HUES64 (cell line): ENCODE results near the gene MAST2.

Source experiments
- H3K27ac ChIP-seq: 2 replicates; pipeline ENCODE4 v1.7.0; 2013; ENCODE audit warnings: low read depth, low read length, inconsistent platforms
- H3K27me3 ChIP-seq: 2 replicates; pipeline ENCODE4 v1.6.1; 2013; ENCODE audit warnings: mild to moderate bottlenecking, low read length; ENCODE audit not compliant: insufficient read depth
- H3K36me3 ChIP-seq: 2 replicates; pipeline ENCODE4 v1.6.1; 2013; ENCODE audit warnings: mild to moderate bottlenecking, low read length; ENCODE audit not compliant: insufficient read depth
- H3K4me1 ChIP-seq: 2 replicates; pipeline ENCODE4 v1.6.1; 2013; ENCODE audit warnings: mild to moderate bottlenecking, low read length, moderate library complexity; ENCODE audit not compliant: insufficient read depth
- H3K4me3 ChIP-seq: 2 replicates; pipeline ENCODE4 v1.5.1; 2013; ENCODE audit warnings: mild to moderate bottlenecking, low read length, moderate library complexity
- H3K9ac ChIP-seq: 2 replicates; pipeline ENCODE4 v1.6.1; 2013; ENCODE audit warnings: mild to moderate bottlenecking, low read depth, low read length
- H3K9me3 ChIP-seq: 2 replicates; pipeline ENCODE4 v1.6.1; 2013; ENCODE audit warnings: low read depth, low read length; ENCODE audit not compliant: insufficient read depth
- WGBS: fragments of 150-250, 120-280 bp; methylation state at CpG from one replicate; pipeline ENCODE4 v1.1.7; 2013; ENCODE audit warnings: missing lambda C conversion rate; 5-methylcytosine and 5-hydroxymethylcytosine counted together

The MAST2 gene

GRCh38 chr1:46068525-46068924, 265.1 kb downstream of the MAST2 start:
- H3K4me1 ChIP-seq = no peaks in the 10 kb centered on the region
- no peaks in the 10 kb centered on the region for H3K9me3 ChIP-seq
- WGBS = 92% methylated on average over 3 of the region's 3 CpGs
- no peak overlapping the region for H3K4me3 ChIP-seq
- H3K36me3 ChIP-seq = peaks cover 16% of the 10 kb centered on the region; the same call in 1 of the 2 replicates
- H3K27ac ChIP-seq = no peak overlapping the region
- H3K27me3 ChIP-seq = no peaks in the 10 kb centered on the region
- H3K9ac ChIP-seq = no peak overlapping the region

- H3K27me3 ChIP-seq = no peaks in the 10 kb centered on the region
- peaks cover 16% of the 10 kb centered on the region; the same call in 1 of the 2 replicates for H3K36me3 ChIP-seq
- no peak overlapping the region for H3K27ac ChIP-seq
- no peaks in the 10 kb centered on the region for H3K4me1 ChIP-seq
- 94% methylated on average over 6 of the region's 6 CpGs for WGBS
- no peaks in the 10 kb centered on the region for H3K9me3 ChIP-seq
- H3K9ac ChIP-seq = no peak overlapping the region
- H3K4me3 ChIP-seq = no peak overlapping the region
These were observed 266.9 kb downstream of the MAST2 start for GRCh38 chr1:46070164-46070814.

GRCh38 chr1:46072975-46073374, 269.6 kb downstream of the MAST2 start:
- H3K27ac ChIP-seq = no peak overlapping the region
- H3K4me3 ChIP-seq = no peak overlapping the region
- no peak overlapping the region for H3K9ac ChIP-seq
- H3K36me3 ChIP-seq = peaks cover 9% of the 10 kb centered on the region; the same call in 1 of the 2 replicates
- 93% methylated on average over 1 of the region's 1 CpG for whole genome bisulfite sequencing
- H3K27me3 ChIP-seq = no peaks in the 10 kb centered on the region
- no peaks in the 10 kb centered on the region for H3K9me3 ChIP-seq
- H3K4me1 ChIP-seq = no peaks in the 10 kb centered on the region

- H3K27ac ChIP-seq = no peak overlapping the region
- no peaks in the 10 kb centered on the region for H3K9me3 ChIP-seq
- no peaks in the 10 kb centered on the region for H3K4me1 ChIP-seq
- no peak overlapping the region for H3K9ac ChIP-seq
- no peaks in the 10 kb centered on the region; the same call in 1 of the 2 replicates for H3K36me3 ChIP-seq
- H3K4me3 ChIP-seq = no peak overlapping the region
- no peaks in the 10 kb centered on the region for H3K27me3 ChIP-seq
- 99% methylated on average over 2 of the region's 2 CpGs for WGBS
These were observed 272.9 kb downstream of the MAST2 start for GRCh38 chr1:46076343-46076742.

GRCh38 chr1:46077644-46078043, 274.2 kb downstream of the MAST2 start:
- 96% methylated on average over 4 of the region's 4 CpGs for WGBS
- no peaks in the 10 kb centered on the region for H3K9me3 ChIP-seq
- H3K27ac ChIP-seq = no peak overlapping the region
- H3K9ac ChIP-seq = no peak overlapping the region
- no peaks in the 10 kb centered on the region; the same call in 1 of the 2 replicates for H3K36me3 ChIP-seq
- H3K27me3 ChIP-seq = no peaks in the 10 kb centered on the region
- H3K4me1 ChIP-seq = no peaks in the 10 kb centered on the region
- no peak overlapping the region for H3K4me3 ChIP-seq

- Histone ChIP-seq H3K27ac (no peak overlapping the region), H3K9me3 (no peaks in the 10 kb centered on the region), H3K4me3 (no peak overlapping the region), H3K36me3 (no peaks in the 10 kb centered on the region; the same call in 1 of the 2 replicates), H3K9ac (no peak overlapping the region), H3K4me1 (no peaks in the 10 kb centered on the region), H3K27me3 (no peaks in the 10 kb centered on the region)
- 92% methylated on average over 2 of the region's 3 CpGs for WGBS
These were observed 276.8 kb downstream of the MAST2 start for GRCh38 chr1:46080257-46080656.

DNA sequence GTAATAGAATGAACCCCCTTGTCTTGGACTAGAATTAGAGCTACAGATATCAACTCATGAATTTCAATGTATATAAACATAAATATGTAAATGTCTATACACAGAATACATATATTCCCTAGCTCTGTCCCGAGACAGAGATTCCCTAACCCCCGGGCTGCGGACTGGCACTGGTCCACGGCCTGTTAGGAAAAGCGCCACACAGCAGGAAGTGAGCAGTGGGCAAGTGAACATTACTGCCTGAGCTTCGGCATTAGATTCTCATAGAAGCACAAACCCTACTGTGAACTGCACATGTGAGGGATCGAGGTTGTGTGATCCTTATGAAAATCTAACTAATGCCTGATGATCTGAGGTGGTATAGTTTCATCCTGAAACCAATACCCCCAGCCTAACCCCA, 277.8 kb downstream of the MAST2 start:
- no peaks in the 10 kb centered on the region for H3K36me3 ChIP-seq
- H3K27ac ChIP-seq = no peak overlapping the region
- no peaks in the 10 kb centered on the region for H3K4me1 ChIP-seq
- H3K9me3 ChIP-seq = no peaks in the 10 kb centered on the region
- no peaks in the 10 kb centered on the region for H3K27me3 ChIP-seq
- WGBS = 93% methylated on average over 7 of the region's 7 CpGs
- no peak overlapping the region for H3K4me3 ChIP-seq
- H3K9ac ChIP-seq = no peak overlapping the region

DNA sequence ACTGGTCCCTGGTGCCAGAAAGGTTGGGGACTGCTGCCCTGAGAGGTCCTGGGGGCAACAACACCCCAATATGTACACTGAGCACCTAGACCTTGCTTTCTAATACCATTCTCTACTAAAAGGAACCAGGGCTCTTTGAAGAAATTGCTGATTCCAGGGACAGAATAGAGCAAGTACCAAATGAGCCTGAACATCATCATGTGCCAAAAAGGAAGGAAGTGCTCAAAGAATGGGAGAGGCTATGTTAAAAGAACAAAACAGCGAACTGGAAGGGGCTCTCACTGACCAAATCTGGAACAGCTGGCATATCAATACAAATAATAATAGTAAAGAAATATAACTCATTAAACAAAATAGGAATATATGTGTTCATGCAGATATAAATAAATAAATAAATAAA, 278.2 kb downstream of the MAST2 start:
- H3K9ac ChIP-seq = no peak overlapping the region
- H3K9me3 ChIP-seq = no peaks in the 10 kb centered on the region
- H3K4me1 ChIP-seq = no peaks in the 10 kb centered on the region
- WGBS = 100% methylated on average over 1 of the region's 1 CpG
- no peak overlapping the region for H3K27ac ChIP-seq
- H3K36me3 ChIP-seq = no peaks in the 10 kb centered on the region
- no peaks in the 10 kb centered on the region for H3K27me3 ChIP-seq
- no peak overlapping the region for H3K4me3 ChIP-seq

GRCh38 chr1:46083579-46083978, 280.2 kb downstream of the MAST2 start:
- Histone ChIP-seq H3K27ac (no peak overlapping the region), H3K4me1 (no peaks in the 10 kb centered on the region), H3K9ac (no peak overlapping the region), H3K27me3 (no peaks in the 10 kb centered on the region), H3K4me3 (no peak overlapping the region), H3K9me3 (no peaks in the 10 kb centered on the region), H3K36me3 (no peaks in the 10 kb centered on the region)

DNA sequence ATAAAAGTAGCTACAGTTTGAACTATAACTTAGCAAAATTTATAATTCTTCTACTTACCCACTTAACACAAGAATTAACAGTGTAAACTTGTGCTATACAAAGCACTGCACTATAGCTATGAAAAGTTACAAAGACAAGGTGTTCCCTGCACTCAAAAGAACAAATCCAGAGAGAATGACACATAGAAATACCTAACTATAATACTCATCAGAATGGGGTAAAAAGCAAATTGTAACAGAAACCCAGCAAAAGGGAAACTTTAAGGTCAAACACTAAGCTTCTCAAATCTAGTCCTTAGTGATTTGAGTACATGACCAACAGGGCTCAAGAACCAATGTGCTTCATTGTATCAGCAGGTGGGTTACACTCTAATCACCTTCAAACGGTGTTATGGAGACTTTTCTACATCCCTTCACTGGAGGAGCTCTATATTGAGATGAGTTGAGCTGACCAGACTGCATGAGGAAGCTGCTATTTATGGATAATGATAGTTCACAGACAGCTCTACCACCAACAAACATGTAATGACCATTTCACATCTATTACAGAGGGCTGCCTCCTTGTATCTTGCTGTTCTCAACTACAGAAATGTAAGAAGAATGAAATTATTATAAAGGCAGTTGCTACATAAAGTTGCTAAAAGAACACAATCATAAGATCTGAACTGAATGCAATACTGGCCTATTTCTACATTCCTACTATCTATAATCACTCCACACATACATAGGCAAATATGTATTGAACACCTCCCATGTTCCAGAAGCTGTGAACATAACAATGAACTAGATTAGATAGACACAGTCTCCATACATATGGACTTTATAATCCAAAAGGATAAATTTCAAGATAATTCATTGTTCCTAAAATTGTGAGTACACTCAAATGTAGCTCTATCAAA, 281.4 kb downstream of the MAST2 start:
- H3K27ac ChIP-seq = no peak overlapping the region
- no peaks in the 10 kb centered on the region for H3K27me3 ChIP-seq
- H3K4me1 ChIP-seq = no peaks in the 10 kb centered on the region
- H3K4me3 ChIP-seq = no peak overlapping the region
- H3K9me3 ChIP-seq = no peaks in the 10 kb centered on the region
- no peaks in the 10 kb centered on the region for H3K36me3 ChIP-seq
- WGBS = no CpG with 5 or more reads among the region's 1 CpG
- no peak overlapping the region for H3K9ac ChIP-seq
